Upper lobe of right lung (tissue), 1 donor: ENCODE measurements around the gene BEND4. TPM values are rescaled to one million over a fixed set of nuclear protein-coding genes. Genes with fewer than 3 reads are reported as not detected.

ENCODE experiments used
- ATAC-seq: fragments of 200-7000 bp; cut with Tn5 transposase; one replicate; pipeline ENCODE4 v1.9.1; 2020; ENCODE audit warnings: mild to moderate bottlenecking, moderate library complexity
- DNase-seq: peaks from one replicate; pipeline ENCODE4 v3.0.0-alpha.2; 2020
- H3K27ac ChIP-seq: fragments of 200-600 bp; one replicate; pipeline ENCODE4 v1.8.0; 2022
- H3K27me3 ChIP-seq: fragments of 200-600 bp; one replicate; pipeline ENCODE4 v1.8.0; 2022; ENCODE audit warnings: mild to moderate bottlenecking
- H3K36me3 ChIP-seq: fragments of 200-600 bp; one replicate; pipeline ENCODE4 v1.8.0; 2022
- H3K4me1 ChIP-seq: fragments of 200-600 bp; one replicate; pipeline ENCODE4 v1.8.0; 2022
- H3K4me3 ChIP-seq: fragments of 200-600 bp; one replicate; pipeline ENCODE4 v1.8.0; 2022; ENCODE audit warnings: mild to moderate bottlenecking
- H3K9me3 ChIP-seq: fragments of 200-600 bp; one replicate; pipeline ENCODE4 v1.8.0; 2022
- intact Hi-C: fragments of 100-400 bp; cut with DNase I; formaldehyde crosslinking; loops from one replicate; pipeline ENCODE4 v1.11.0; 2022
- total RNA-seq: library from RNA; stranded (reverse); fragmentation: NEBNext Ultra II Directional; extraction: Animal tissue kit (Norgen Biotek cat#: 25700); gene quantifications from one replicate; pipeline ENCODE4 v1.2.1, GENCODE V29; 2021
- TF ChIP-seq, protein P1 (sequence below): fragments of 200-600 bp; IDR thresholded peaks from one replicate; pipeline ENCODE4 v1.8.0; 2022; ENCODE audit warnings: antibody characterized with exemption
- donor health status: DM: no; HTN: yes; CAD: no; lungs with severe emphysema.

BEND4 gene
- total RNA-seq, 1 donor from 2014 or later = 0.43 TPM

- no peaks in the 10 kb centered on the region for H3K4me1 ChIP-seq
- ATAC-seq = no peak
- peaks cover 37% of the 10 kb centered on the region for H3K36me3 ChIP-seq
- intact Hi-C loops = no loop called here
- no peaks in the 10 kb centered on the region for H3K9me3 ChIP-seq
- DNase-seq = no peak
- no peak overlapping the region for H3K4me3 ChIP-seq
- H3K27me3 ChIP-seq = no peaks in the 10 kb centered on the region
- no peak overlapping the region for H3K27ac ChIP-seq
- TF ChIP-seq, protein P1, sequence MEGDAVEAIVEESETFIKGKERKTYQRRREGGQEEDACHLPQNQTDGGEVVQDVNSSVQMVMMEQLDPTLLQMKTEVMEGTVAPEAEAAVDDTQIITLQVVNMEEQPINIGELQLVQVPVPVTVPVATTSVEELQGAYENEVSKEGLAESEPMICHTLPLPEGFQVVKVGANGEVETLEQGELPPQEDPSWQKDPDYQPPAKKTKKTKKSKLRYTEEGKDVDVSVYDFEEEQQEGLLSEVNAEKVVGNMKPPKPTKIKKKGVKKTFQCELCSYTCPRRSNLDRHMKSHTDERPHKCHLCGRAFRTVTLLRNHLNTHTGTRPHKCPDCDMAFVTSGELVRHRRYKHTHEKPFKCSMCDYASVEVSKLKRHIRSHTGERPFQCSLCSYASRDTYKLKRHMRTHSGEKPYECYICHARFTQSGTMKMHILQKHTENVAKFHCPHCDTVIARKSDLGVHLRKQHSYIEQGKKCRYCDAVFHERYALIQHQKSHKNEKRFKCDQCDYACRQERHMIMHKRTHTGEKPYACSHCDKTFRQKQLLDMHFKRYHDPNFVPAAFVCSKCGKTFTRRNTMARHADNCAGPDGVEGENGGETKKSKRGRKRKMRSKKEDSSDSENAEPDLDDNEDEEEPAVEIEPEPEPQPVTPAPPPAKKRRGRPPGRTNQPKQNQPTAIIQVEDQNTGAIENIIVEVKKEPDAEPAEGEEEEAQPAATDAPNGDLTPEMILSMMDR = no peak
These were observed 86.1 kb downstream of the BEND4 start for GRCh38 chr4:42066402-42066801.

Other genes starting within 250 kb of the BEND4 start
- gene TMEM33, start 217.2 kb downstream of the BEND4 start, total RNA-seq = 71.3 TPM
- gene DCAF4L1, start 170.9 kb downstream of the BEND4 start, total RNA-seq = 0.38 TPM
- 42.5 TPM for gene SLC30A9, start 162.1 kb downstream of the BEND4 start, total RNA-seq
- gene SHISA3, start 244.8 kb upstream of the BEND4 start, total RNA-seq = 5.8 TPM